SK-N-MC (cell line): Measurements from ENCODE around the gene UROD.

Experiments used
- DNase-seq: peaks from one replicate; pipeline ENCODE4 v3.0.0-alpha.2; 2011; ENCODE audit warnings: low read depth, low spot score
- H3K27ac ChIP-seq: fragments of 200-600 bp; sonication (generic); 2 replicates; pipeline ENCODE4 v1.5.1; 2016; ENCODE audit warnings: mixed run types
- H3K36me3 ChIP-seq: fragments of 200-600 bp; sonication (generic); 2 replicates; pipeline ENCODE4 v1.6.1; 2017; ENCODE audit warnings: antibody characterized with exemption, low read length, mixed read lengths; ENCODE audit not compliant: insufficient read depth
- H3K4me3 ChIP-seq: fragments of 200-600 bp; sonication (generic); 2 replicates; pipeline ENCODE4 v1.5.1; 2016
- H3K9ac ChIP-seq: fragments of 200-600 bp; sonication (generic); 2 replicates; pipeline ENCODE4 v1.8.0; 2017; ENCODE audit warnings: mixed run types, mixed read lengths; ENCODE audit not compliant: insufficient read length
- H3K9me3 ChIP-seq: fragments of 200-600 bp; sonication (generic); 2 replicates; pipeline ENCODE4 v1.6.1; 2017; ENCODE audit warnings: low read depth, mild to moderate bottlenecking, antibody characterized with exemption, low read length, moderate library complexity, mixed read lengths
- EZH2 ChIP-seq: fragments of 200-600 bp; sonication (generic); IDR thresholded peaks from one replicate; pipeline ENCODE4 v1.6.1; 2017; ENCODE audit warnings: antibody characterized with exemption
- FOXP2 ChIP-seq: optimal IDR thresholded peaks from 2 replicates; pipeline ENCODE3; 2011; ENCODE audit warnings: mild to moderate bottlenecking, moderate library complexity; ENCODE audit not compliant: insufficient read depth; ENCODE audit errors: extremely low read length, control extremely low read depth
- POLR2AphosphoS5 ChIP-seq: IDR thresholded peaks from 2 replicates; pipeline ENCODE4 v1.6.1; 2012; ENCODE audit warnings: mild to moderate bottlenecking, low read depth, low read length, borderline replicate concordance

The UROD gene

DNA sequence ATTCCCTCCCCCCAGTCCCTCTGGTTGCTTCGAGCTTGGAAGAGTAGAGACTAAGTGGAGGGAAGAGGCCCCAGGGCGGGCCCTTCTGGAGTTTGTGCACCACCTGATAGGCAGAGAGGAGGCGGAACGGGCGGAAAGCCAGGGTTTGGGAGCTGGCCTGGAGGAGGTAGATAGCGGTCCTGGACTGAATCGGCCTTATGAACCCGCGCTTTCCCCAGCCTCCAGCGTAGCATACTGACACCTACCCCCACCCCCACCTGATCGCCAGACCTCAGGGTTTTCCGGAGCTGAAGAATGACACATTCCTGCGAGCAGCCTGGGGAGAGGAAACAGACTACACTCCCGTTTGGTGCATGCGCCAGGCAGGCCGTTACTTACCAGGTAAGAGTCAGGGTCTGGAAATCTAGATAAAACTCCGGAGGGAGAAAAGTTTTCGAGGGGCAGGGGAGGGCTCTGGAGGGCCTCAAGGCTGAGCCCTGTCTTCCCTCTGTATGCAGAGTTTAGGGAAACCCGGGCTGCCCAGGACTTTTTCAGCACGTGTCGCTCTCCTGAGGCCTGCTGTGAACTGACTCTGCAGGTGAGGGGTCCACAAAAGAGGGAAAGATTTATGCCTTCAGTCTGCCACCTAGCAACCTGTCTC, 705 bp downstream of the UROD start:
- TF ChIP-seq POLR2AphosphoS5 (no peak), EZH2 (no peak)
- no peak overlapping the region; the same call in 1 of the 2 replicates for H3K27ac ChIP-seq
- no peak for DNase-seq
- peak overlapping the region; percentile 97 for H3K4me3 ChIP-seq
- H3K36me3 ChIP-seq: peaks cover 4% of the 10 kb centered on the region; the same call in 1 of the 2 replicates
- H3K9me3 ChIP-seq: no peaks in the 10 kb centered on the region
- peak overlapping the region; percentile 90 for H3K9ac ChIP-seq

DNA sequence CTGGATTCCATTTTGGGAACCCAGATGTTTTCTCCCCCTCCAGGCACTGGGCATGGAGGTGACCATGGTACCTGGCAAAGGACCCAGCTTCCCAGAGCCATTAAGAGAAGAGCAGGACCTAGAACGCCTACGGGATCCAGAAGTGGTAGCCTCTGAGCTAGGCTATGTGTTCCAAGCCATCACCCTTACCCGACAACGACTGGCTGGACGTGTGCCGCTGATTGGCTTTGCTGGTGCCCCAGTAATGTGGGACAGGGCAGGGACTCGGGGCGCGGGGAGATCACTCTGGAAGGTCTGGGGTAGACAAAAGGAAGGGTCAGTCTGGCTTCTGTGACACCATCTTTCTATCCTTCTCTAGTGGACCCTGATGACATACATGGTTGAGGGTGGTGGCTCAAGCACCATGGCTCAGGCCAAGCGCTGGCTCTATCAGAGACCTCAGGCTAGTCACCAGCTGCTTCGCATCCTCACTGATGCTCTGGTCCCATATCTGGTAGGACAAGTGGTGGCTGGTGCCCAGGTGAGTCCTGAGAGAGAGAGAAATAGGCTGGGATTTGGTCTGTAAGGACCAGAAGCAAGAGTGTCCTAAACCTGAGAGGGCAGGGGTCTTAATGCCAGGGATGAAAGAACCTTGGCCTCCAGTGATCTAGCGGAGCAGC, 1.6 kb downstream of the UROD start:
- H3K9ac ChIP-seq: no peak overlapping the region
- TF ChIP-seq FOXP2 (no peak), POLR2AphosphoS5 (no peak), EZH2 (no peak)
- no peak for DNase-seq

DNA sequence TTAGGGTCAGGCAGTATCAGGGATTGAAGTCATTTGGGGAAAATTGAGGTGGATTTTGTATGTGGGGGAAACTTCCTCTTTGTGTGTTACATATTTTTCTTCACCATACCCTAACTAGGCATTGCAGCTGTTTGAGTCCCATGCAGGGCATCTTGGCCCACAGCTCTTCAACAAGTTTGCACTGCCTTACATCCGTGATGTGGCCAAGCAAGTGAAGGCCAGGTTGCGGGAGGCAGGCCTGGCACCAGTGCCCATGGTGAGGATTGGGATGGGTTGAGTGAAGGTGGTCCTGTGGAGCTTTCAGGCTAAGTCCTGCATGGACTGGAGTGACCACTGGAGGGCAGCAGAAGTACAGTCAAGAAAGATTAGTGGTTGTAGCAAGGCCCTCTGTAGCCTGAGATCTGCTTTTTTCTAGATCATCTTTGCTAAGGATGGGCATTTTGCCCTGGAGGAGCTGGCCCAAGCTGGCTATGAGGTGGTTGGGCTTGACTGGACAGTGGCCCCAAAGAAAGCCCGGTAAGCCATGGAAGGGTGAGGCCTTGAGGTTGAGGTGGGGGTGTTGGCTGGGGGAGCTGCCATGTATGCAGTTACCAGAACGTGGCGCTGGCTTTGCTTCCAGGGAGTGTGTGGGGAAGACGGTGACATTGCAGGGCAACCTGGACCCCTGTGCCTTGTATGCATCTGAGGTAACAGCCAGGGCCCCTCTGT, 2.4 kb downstream of the UROD start:
- TF ChIP-seq FOXP2 (no peak), EZH2 (no peak), POLR2AphosphoS5 (no peak)
- Histone ChIP-seq H3K9ac (no peak overlapping the region), H3K27ac (no peak overlapping the region), H3K9me3 (no peaks in the 10 kb centered on the region), H3K4me3 (no peak overlapping the region), H3K36me3 (no peaks in the 10 kb centered on the region)
- no peak for DNase-seq

More for the DNA sequence above, 1.6 kb downstream of the UROD start:
- Histone ChIP-seq H3K36me3 (no peaks in the 10 kb centered on the region; the same call in 1 of the 2 replicates), H3K4me3 (no peak overlapping the region), H3K27ac (no peak overlapping the region), H3K9me3 (no peaks in the 10 kb centered on the region)

DNA sequence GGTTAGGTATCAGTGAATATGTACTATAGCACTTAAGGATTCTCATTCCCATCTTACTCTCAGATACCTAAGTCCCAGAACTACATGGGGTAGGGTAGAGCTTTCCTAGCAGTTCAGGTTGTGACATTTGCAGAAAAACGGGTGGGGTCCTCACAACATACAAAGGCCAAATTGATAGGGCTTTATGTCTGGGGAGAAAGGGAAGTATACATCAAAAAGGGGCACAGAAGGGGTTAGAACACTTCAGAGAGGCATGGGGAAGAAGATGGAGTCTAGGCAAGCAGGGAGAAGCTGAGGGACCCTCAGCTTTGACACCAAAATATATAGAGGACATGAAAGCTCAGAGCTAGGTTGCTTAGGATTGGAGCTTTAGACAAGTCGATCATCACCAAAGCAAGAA, 3.6 kb downstream of the UROD start:
- Histone ChIP-seq H3K27ac (no peak overlapping the region), H3K36me3 (no peaks in the 10 kb centered on the region), H3K9me3 (no peaks in the 10 kb centered on the region), H3K4me3 (no peak overlapping the region), H3K9ac (no peak overlapping the region)
- no peak for DNase-seq
- TF ChIP-seq FOXP2 (no peak), EZH2 (no peak), POLR2AphosphoS5 (no peak)

DNA sequence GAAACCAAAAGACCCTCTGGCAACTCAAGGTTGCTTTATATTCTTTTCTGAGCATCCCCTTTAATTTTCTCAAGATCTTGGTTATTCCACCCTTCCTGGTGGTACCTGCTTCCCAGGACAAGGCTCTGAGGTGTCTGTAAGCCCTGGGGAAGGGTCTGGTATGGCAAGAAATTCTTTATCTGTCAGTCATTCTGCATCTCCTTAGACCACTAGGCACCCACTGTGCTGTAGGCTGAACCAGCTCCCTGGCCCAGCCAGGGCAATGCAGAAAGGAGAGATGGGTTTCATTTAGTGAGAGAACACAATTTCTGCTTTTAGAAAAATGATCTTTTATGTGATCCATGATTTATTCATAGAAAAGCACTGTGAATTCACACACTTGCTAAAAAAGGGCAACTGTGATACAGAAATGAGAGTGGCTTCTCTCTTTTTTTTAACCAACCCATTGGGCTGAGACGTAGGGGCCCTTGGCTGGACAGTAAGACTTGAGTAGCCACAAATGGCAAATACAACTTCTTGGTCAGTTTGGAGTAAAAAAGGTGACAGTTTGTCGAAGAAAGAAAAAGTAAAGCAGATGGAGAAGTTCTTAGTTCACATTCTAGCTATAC, 4.1 kb downstream of the UROD start:
- Histone ChIP-seq H3K4me3 (no peak overlapping the region), H3K36me3 (no peaks in the 10 kb centered on the region), H3K9me3 (no peaks in the 10 kb centered on the region), H3K9ac (no peak overlapping the region), H3K27ac (no peak overlapping the region)
- no peak for DNase-seq
- no peak for TF ChIP-seq FOXP2
- no peak for TF ChIP-seq POLR2AphosphoS5
- TF ChIP-seq EZH2: no peak

DNA sequence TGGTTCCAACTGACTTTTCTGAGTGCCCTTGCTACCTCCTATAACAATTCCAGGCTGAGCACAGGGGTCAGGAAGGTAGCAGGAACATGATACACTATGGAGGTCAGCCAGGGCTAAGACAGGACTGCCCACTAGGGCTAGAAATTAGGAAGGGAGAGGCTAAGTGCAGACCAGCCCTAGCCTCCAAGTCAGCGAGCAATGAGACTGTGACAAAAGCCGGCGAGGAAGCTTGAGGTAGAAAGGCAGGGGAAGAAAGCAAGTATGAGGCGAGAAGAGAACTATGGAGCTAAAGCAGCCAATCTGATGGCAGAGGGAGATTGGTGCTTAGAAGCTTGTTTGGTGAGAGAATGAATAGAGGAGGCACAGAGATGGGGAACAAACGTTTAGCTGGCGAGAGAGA, 4.7 kb downstream of the UROD start:
- Histone ChIP-seq H3K4me3 (no peak overlapping the region), H3K9me3 (no peaks in the 10 kb centered on the region), H3K9ac (no peak overlapping the region), H3K36me3 (no peaks in the 10 kb centered on the region), H3K27ac (no peak overlapping the region)
- no peak for TF ChIP-seq POLR2AphosphoS5
- no peak for TF ChIP-seq EZH2
- TF ChIP-seq FOXP2: no peak
- no peak for DNase-seq

DNA sequence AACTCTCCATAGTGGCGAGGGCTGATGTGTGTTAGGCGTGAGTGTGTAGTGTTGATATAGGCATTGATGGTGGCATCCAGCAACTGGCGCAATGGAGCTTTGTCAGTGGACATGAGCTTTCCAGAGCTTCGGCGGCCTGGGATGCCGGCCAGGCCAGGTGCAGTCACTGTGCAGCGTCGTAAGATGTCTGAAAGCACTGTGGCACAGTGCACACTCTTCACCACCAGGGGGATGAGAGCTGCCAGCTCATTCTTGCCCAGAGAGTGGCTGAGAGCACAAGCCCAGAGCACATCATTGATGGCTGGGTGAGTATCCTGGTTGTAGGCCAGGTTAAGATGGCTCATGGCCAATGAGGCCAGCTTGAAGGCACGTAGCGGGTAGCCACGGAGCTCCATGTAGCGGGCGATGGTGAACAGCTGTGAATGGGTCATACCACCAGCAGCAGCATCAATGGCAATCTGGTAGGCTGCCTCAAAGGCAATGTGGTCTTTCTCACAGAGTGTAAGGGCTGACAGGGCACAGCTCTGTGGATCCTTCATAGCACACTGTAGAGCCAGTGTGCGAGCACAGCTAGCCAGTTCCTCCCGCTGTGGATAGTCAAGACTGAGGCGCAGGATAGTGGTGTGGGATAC, 6.7 kb downstream of the UROD start:
- DNase-seq: no peak
- TF ChIP-seq POLR2AphosphoS5: no peak
- no peaks in the 10 kb centered on the region for H3K9me3 ChIP-seq
- H3K27ac ChIP-seq: no peak overlapping the region
- no peak overlapping the region for H3K4me3 ChIP-seq
- no peak overlapping the region for H3K9ac ChIP-seq
- no peaks in the 10 kb centered on the region for H3K36me3 ChIP-seq

DNA sequence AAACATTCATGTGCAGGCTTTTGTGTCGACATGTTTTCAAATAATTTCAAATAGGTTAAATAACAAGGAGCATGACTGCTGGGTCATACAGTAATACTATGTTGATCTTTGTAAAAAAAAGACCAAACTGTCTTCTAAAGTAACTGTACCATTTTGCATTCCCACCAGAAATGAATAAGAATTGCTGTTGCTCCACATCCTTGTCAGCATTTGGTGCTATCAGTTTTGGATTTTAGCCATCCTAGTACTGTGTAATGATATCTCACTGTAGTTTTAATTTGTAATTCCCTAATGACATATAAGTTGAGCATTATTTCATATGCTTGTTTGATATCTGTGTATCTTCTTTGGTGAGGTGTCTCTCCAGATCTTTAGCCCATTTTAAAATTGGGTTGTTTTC, 11.6 kb downstream of the UROD start:
- no peaks in the 10 kb centered on the region for H3K9me3 ChIP-seq
- TF ChIP-seq POLR2AphosphoS5: no peak
- no peak for TF ChIP-seq EZH2
- TF ChIP-seq FOXP2: no peak
- no peak overlapping the region for H3K4me3 ChIP-seq
- DNase-seq: no peak
- no peak overlapping the region for H3K27ac ChIP-seq
- no peaks in the 10 kb centered on the region for H3K36me3 ChIP-seq
- no peak overlapping the region for H3K9ac ChIP-seq
